Mononuclear cell (primary cell): ENCODE data around the gene TFE3. TPM values are rescaled to one million over a fixed set of nuclear protein-coding genes. Genes with fewer than 3 reads are reported as not detected.

Experiments
- H3K27me3 ChIP-seq: 2 replicates; pipeline ENCODE4 v1.6.0; 2011; ENCODE audit warnings: low read length, control low read depth; ENCODE audit not compliant: insufficient read depth
- H3K4me1 ChIP-seq: 2 replicates; pipeline ENCODE4 v1.5.1; 2011; ENCODE audit warnings: mild to moderate bottlenecking, low read length, control low read depth; ENCODE audit not compliant: insufficient read depth
- H3K4me3 ChIP-seq: 2 replicates; pipeline ENCODE4 v1.5.1; 2011; ENCODE audit warnings: mild to moderate bottlenecking, low read length, moderate library complexity
- H3K9me3 ChIP-seq: 2 replicates; pipeline ENCODE4 v1.5.1; 2011; ENCODE audit warnings: low read depth, mild to moderate bottlenecking, control low read depth, low read length
- total RNA-seq: library from RNA; depleted of rRNA; stranded (reverse); fragments of >200 nt; gene quantifications from one replicate; pipeline ENCODE4 v1.2.3, GENCODE V29; 2012

TFE3 gene
- 29.3 TPM for total RNA-seq

- H3K9me3 ChIP-seq, result no peaks in the 10 kb centered on the region
- H3K27me3 ChIP-seq, result no peaks in the 10 kb centered on the region
- peaks cover 44% of the 10 kb centered on the region for H3K4me1 ChIP-seq
- peak within 1 kb of the TSS; percentile 64 for H3K4me3 ChIP-seq
These were observed at the start of gene TFE3 for GRCh38 chrX:49043220-49043986. Gene TFE3, minus strand, starts transcription at chrX:49043357. Its CDS starts 131 bp downstream, at chrX:49043226.

GRCh38 chrX:49089553-49089952 lies 46.4 kb upstream of the TFE3 start:
- Histone ChIP-seq H3K4me1 (no peaks in the 10 kb centered on the region), H3K4me3 (no peak overlapping the region), H3K9me3 (no peaks in the 10 kb centered on the region), H3K27me3 (no peaks in the 10 kb centered on the region)

- Histone ChIP-seq H3K27me3 (no peaks in the 10 kb centered on the region), H3K9me3 (no peaks in the 10 kb centered on the region), H3K4me1 (peaks cover 9% of the 10 kb centered on the region), H3K4me3 (no peak overlapping the region)
These were observed 39.2 kb upstream of the TFE3 start for GRCh38 chrX:49082271-49082871.

- peak within 1 kb of the TSS; percentile 66 for H3K4me3 ChIP-seq
- no peaks in the 10 kb centered on the region for H3K27me3 ChIP-seq
- H3K9me3 ChIP-seq, result no peaks in the 10 kb centered on the region
- peaks cover 9% of the 10 kb centered on the region for H3K4me1 ChIP-seq
These were observed 36.6 kb upstream of the TFE3 start, which contains the start of gene WDR45 for GRCh38 chrX:49079489-49080428. Gene WDR45, minus strand, starts transcription at chrX:49079887. Its CDS starts 1,792 bp downstream, at chrX:49078095.

- H3K27me3 ChIP-seq, result no peaks in the 10 kb centered on the region
These were observed 34.8 kb upstream of the TFE3 start for GRCh38 chrX:49077941-49078340.

GRCh38 chrX:49075347-49075746 lies 32.2 kb upstream of the TFE3 start:
- no peaks in the 10 kb centered on the region for H3K9me3 ChIP-seq
- H3K27me3 ChIP-seq, result no peaks in the 10 kb centered on the region
- H3K4me1 ChIP-seq, result peaks cover 15% of the 10 kb centered on the region
- no peak overlapping the region for H3K4me3 ChIP-seq

More at GRCh38 chrX:49077941-49078340, 34.8 kb upstream of the TFE3 start:
- no peaks in the 10 kb centered on the region for H3K9me3 ChIP-seq
- no peak overlapping the region for H3K4me3 ChIP-seq
- peaks cover 15% of the 10 kb centered on the region for H3K4me1 ChIP-seq

GRCh38 chrX:49073601-49074575 lies 30.7 kb upstream of the TFE3 start, which contains the start of gene PRAF2:
Gene PRAF2, minus strand, starts transcription at chrX:49074002. Its CDS starts 15 bp downstream, at chrX:49073987.
- Histone ChIP-seq H3K4me3 (peak within 1 kb of the TSS; percentile 41), H3K9me3 (no peaks in the 10 kb centered on the region), H3K4me1 (peaks cover 11% of the 10 kb centered on the region), H3K27me3 (no peaks in the 10 kb centered on the region)

- Histone ChIP-seq H3K4me1 (peaks cover 6% of the 10 kb centered on the region), H3K4me3 (no peak overlapping the region), H3K9me3 (no peaks in the 10 kb centered on the region), H3K27me3 (no peaks in the 10 kb centered on the region)
These were observed 29.5 kb upstream of the TFE3 start for GRCh38 chrX:49072712-49073095.

GRCh38 chrX:49071877-49072711 lies 28.9 kb upstream of the TFE3 start:
- H3K4me1 ChIP-seq, result peaks cover 6% of the 10 kb centered on the region
- H3K27me3 ChIP-seq, result no peaks in the 10 kb centered on the region
- no peak overlapping the region for H3K4me3 ChIP-seq
- H3K9me3 ChIP-seq, result no peaks in the 10 kb centered on the region

- peaks cover 6% of the 10 kb centered on the region for H3K4me1 ChIP-seq
- no peaks in the 10 kb centered on the region for H3K9me3 ChIP-seq
- no peak overlapping the region for H3K4me3 ChIP-seq
- no peaks in the 10 kb centered on the region for H3K27me3 ChIP-seq
These were observed 27.8 kb upstream of the TFE3 start for GRCh38 chrX:49070988-49071387.

- Histone ChIP-seq H3K4me3 (no peak overlapping the region), H3K4me1 (peaks cover 6% of the 10 kb centered on the region), H3K9me3 (no peaks in the 10 kb centered on the region), H3K27me3 (no peaks in the 10 kb centered on the region)
These were observed 25.9 kb upstream of the TFE3 start for GRCh38 chrX:49069038-49069437.

GRCh38 chrX:49067285-49068120 lies 24.3 kb upstream of the TFE3 start:
- no peaks in the 10 kb centered on the region for H3K4me1 ChIP-seq
- H3K27me3 ChIP-seq, result no peaks in the 10 kb centered on the region
- H3K9me3 ChIP-seq, result no peaks in the 10 kb centered on the region
- H3K4me3 ChIP-seq, result no peak overlapping the region

- no peaks in the 10 kb centered on the region for H3K4me1 ChIP-seq
- no peaks in the 10 kb centered on the region for H3K27me3 ChIP-seq
- H3K4me3 ChIP-seq, result no peak overlapping the region
- H3K9me3 ChIP-seq, result no peaks in the 10 kb centered on the region
These were observed 23.5 kb upstream of the TFE3 start for GRCh38 chrX:49066690-49067089.
